Hepatocyte (in vitro differentiated cells): ENCODE measurements around the gene MAN1C1.

Source experiments
- CTCF ChIP-seq: fragments of 200-600 bp; sonication (generic); IDR thresholded peaks from 2 replicates; pipeline ENCODE4 v1.5.1; 2016; ENCODE audit warnings: antibody characterized with exemption, mild to moderate bottlenecking; ENCODE audit not compliant: poor library complexity
- EZH2phosphoT487 ChIP-seq: fragments of 200-600 bp; sonication (generic); IDR thresholded peaks from one replicate; pipeline ENCODE4 v1.6.1; 2018; ENCODE audit warnings: antibody characterized with exemption, mild to moderate bottlenecking, low read depth, moderate library complexity; ENCODE audit not compliant: unreplicated experiment, severe bottlenecking

DNA sequence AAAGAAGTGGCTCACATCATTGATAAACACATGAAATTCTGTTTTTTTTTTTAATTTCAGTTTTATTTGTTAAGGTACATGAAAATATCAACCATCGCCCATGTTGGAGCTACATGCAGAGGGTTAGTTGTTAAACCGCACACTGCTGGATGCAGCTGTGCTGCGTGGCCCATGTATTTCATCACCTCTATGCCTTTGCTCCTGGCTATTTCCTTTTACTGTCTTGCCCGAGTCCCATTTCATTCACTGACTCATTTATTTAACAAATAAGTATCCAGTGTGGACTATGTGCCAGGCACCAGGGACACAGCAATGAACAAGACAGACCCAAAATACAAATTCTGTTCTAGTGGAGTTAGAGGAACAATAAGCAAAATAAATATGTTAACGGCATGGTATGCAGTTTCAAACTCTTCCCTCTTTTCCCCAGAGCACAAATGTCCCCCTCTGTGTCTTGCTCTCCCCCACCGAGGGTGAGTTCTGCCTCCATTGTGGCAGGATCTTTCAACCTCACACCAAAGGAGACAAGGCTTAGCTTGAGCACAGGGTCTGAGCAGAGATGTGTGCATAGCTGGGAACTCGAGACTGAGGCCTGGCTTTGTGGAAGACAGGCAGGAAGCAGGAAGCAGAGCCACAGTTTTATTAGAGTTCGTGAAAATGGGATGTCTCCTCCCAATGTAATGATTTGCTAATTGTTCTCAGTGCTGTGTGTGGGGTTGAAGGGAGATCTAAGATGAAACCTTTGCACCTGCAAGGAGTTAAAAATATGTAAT is 44.6 kb downstream of the MAN1C1 start:
- TF ChIP-seq CTCF (no peak), EZH2phosphoT487 (no peak)
